ENCODE measurements around the gene NR2C2AP.
"Not testable (repeated sequence)": the region's sequence is repeated elsewhere in the genome, so short reads cannot be mapped to it uniquely, and the experiment has no call there.

Gene NR2C2AP, protein sequence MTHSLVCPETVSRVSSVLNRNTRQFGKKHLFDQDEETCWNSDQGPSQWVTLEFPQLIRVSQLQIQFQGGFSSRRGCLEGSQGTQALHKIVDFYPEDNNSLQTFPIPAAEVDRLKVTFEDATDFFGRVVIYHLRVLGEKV

GRCh38 chr19:19203012-19203856, at the start of gene NR2C2AP:
NR2C2AP (minus strand) TSS chr19:19203414; CDS start chr19:19203060, 354 bp downstream.
- in situ Hi-C loops (cut with MboI; ENCODE audit: low sequenced_read_pairs) = no loop called here

DNA sequence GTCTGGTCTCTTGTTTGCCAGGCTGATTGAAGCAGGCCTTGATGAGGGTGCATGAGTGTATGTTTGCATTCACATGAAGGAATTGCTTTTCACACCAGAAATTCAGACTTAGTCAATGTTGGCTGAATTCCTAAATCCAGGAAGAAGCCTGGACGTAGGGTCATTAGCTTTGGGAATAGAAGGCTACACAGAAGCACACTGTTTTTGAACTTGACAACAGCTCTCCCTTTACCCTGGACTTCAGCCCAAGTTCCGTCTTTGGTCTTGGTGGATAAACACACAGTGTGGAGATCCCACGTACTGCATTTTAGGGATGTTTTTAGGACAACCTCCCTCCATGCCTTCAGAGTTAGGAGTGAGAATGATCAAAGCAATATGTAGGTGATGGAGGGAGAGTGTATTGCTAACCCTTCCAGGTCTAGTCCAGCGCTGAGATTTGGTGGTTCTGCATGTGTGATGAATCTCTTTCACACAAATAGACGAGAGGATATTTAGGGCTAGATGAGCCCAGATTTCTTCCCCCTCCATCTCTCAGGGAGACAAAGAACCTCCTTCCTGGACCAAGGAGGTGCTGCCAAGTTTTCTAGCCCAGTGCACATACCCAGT, 47.1 kb upstream of the NR2C2AP start:
- in situ Hi-C loops (cut with MboI; ENCODE audit: low sequenced_read_pairs) = no loop called here

DNA sequence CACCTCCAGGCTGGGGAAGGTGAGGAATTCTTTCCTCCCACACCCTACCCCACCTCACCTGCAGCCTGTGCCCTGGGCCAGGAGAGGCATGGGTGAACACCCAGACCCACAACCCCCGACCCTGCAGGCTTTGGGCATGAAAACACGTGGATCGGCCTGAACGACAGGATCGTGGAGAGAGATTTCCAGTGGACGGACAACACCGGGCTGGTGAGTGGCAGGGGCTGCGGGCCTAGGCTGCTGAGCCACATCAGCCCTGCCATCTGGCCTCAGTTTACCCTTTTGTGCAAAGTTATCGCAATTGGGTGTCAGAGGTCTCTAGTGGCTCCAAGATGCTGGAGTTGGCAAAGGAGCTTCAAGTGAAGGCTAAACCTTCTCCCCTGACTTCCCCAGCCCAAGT, 37.3 kb upstream of the NR2C2AP start:
- in situ Hi-C loops (cut with MboI; ENCODE audit: low sequenced_read_pairs) = no loop called here

- in situ Hi-C loops (cut with MboI; ENCODE audit: low sequenced_read_pairs) = no loop called here
Measured at GRCh38 chr19:19239675-19240074, 36.5 kb upstream of the NR2C2AP start.

GRCh38 chr19:19238126-19238894, 35.1 kb upstream of the NR2C2AP start:
- in situ Hi-C loops (cut with MboI; ENCODE audit: low sequenced_read_pairs) = no loop called here

DNA sequence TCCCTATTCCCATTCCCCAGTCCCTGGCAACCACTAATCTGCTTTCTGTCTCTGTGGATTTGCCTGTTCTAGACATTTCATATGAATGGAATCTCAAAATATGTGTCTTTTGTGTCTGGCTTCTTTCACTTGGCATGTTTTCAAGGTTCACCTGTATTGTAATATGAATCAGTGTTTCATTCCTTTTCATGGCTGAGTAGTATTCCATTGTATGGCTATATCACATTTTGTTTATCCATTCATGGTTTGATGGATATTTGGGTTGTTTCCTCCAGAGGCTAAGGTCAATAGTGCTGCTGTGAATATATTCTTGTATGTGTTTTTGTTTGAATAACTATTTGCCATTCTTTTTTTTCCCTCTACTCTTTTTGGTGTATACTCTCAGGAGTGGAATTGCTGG, 33.0 kb upstream of the NR2C2AP start:
- in situ Hi-C loops (cut with MboI; ENCODE audit: low sequenced_read_pairs) = no loop called here

DNA sequence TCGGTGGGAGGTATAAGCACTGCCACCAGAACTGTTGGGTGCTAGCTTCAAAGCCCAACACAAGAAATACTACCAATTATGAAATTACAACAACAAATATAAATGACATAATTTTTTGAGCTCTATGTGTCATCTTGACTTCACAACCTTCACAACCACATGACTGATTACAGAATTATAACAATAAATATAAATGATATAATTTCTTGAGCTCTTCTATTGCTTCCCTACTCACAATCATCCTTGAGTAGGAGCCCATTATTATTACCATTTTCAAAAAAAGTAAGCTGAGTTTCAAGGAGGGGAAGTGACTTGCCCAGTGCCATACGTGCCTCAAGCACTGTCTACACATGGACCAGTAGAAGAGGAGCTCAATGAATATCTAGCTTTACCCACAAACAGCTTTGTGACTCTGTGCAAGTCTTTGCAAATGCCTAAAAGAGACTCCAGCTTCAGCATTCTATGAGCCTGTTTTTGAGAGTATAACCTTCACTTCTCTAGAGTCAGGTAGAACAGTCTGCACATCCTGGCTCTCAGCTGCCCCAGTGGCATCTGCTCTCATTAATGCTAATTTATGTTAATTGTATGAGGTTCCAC, 31.1 kb upstream of the NR2C2AP start:
- in situ Hi-C loops (cut with MboI; ENCODE audit: low sequenced_read_pairs) = no loop called here

DNA sequence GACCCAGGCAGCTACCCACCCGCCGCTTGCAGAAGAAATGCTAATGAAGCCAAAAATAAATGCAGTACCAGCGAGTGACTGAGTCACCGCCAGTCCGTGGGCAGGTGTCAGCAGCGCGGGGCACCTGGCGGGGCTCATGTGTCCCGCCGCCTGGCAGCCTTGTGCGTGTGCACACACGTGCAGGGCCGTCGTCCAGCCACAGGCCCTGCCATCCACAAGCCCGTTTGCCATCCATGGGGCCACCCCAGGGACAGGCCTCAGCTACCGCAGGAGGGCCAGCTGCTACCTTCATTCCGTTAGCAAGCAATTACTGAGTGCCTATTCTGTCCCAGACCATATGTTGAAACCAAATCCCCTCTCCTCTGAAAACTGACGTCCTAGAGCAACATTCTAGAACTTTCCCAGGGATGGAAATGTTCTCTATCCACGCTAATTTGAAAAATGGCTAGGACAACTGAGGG, 29.1 kb upstream of the NR2C2AP start:
- in situ Hi-C loops (cut with MboI; ENCODE audit: low sequenced_read_pairs) = no loop called here

DNA sequence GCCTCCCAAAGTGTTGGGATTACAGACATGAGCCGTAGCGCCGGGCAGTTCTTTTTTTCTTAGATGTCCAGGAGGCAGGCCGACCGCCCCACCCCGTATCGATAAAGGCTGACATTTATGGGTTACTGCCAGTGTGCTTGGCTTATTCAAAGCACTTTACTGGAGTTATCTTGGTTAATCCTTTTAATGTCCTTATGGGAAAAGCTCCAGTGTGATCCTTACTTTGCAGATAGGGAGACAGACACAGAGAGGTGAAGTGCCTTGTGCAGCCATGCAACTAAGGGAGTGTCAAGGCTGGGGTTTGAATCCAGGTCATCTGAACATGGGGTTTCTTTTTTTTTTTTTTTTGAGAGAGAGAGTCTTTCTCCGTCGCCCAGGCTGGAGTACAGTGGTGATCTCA, 27.8 kb upstream of the NR2C2AP start:
- in situ Hi-C loops (cut with MboI; ENCODE audit: low sequenced_read_pairs) = no loop called here

DNA sequence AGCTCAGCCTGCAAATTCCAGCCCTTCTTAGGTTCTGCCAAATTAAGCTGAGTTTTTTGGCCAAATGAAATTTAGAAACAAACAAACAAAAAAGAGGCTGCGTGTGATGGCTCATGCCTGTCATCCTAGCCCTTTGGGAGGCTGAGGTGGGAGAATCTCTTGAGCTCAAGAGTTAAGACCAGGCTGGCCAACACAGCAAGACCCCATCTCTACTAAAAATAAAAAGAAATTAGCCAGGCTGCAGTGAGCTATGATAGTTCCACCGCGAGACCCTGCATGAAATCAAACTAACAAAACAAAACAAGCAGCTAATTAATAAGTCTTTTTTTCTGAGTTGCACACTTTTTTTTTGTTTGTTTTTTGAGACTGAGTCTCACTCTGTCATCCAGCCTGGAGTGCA, 26.5 kb upstream of the NR2C2AP start:
- in situ Hi-C loops (cut with MboI; ENCODE audit: low sequenced_read_pairs) = no loop called here

GRCh38 chr19:19227217-19227616, 24.0 kb upstream of the NR2C2AP start:
- in situ Hi-C loops (cut with MboI; ENCODE audit: low sequenced_read_pairs) = no loop called here

GRCh38 chr19:19226663-19227062, 23.4 kb upstream of the NR2C2AP start:
- in situ Hi-C loops (cut with MboI; ENCODE audit: low sequenced_read_pairs) = no loop called here

DNA sequence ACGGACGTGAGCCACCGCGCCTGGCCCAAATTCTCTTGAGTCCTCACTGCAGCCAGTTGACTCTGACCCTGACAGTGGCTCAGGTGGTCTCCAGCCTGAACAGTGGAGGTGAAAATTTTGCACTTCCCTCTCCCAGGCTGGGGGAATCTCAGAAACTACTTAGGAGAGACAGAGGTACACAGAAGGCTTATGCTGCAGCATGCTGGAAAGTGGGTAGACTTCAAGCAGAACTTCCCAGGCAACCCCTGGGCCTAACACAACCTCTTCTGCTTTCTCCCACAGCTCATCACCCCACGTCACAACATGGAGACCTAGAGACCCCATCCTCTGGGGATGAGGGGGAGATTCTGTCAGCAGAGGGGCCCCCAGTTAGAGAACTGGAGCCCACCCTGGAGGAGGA, 23.0 kb upstream of the NR2C2AP start:
- in situ Hi-C loops (cut with MboI; ENCODE audit: low sequenced_read_pairs) = no loop called here

DNA sequence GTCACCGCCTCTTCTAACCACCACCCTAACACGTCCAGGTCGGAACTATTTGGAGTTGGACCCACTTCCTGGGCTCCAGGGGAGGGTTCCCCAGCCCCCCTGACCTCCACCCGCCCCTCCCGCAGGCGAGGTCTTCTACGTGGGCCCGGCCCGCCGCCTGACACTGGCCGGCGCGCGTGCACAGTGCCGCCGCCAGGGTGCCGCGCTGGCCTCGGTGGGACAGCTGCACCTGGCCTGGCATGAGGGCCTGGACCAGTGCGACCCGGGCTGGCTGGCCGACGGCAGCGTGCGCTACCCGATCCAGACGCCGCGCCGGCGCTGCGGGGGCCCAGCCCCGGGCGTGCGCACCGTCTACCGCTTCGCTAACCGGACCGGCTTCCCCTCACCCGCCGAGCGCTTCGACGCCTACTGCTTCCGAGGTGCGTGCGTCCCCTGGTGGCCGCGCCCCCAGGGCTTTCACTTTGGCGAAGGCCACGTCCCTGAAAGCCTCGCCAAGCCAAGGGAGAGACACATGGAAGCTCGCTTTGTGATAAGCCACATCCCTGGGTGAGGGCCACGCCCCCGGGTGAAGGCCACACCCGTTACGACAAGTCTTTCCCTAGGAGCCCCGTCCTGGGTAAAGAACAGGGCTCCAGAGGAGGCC, 21.8 kb upstream of the NR2C2AP start:
- in situ Hi-C loops (cut with MboI; ENCODE audit: low sequenced_read_pairs) = no loop called here

GRCh38 chr19:19224150-19224851, 21.1 kb upstream of the NR2C2AP start:
- in situ Hi-C loops (cut with MboI; ENCODE audit: low sequenced_read_pairs) = no loop called here

- in situ Hi-C loops (cut with MboI; ENCODE audit: low sequenced_read_pairs) = no loop called here
Measured at GRCh38 chr19:19223636-19224035, 20.4 kb upstream of the NR2C2AP start.

GRCh38 chr19:19223060-19223459, 19.8 kb upstream of the NR2C2AP start:
- in situ Hi-C loops (cut with MboI; ENCODE audit: low sequenced_read_pairs) = no loop called here

GRCh38 chr19:19221000-19221399, 17.8 kb upstream of the NR2C2AP start:
- in situ Hi-C loops (cut with MboI; ENCODE audit: low sequenced_read_pairs) = not testable (repeated sequence)

- in situ Hi-C loops (cut with MboI; ENCODE audit: low sequenced_read_pairs) = no loop called here
Measured at GRCh38 chr19:19218911-19219310, 15.7 kb upstream of the NR2C2AP start.

DNA sequence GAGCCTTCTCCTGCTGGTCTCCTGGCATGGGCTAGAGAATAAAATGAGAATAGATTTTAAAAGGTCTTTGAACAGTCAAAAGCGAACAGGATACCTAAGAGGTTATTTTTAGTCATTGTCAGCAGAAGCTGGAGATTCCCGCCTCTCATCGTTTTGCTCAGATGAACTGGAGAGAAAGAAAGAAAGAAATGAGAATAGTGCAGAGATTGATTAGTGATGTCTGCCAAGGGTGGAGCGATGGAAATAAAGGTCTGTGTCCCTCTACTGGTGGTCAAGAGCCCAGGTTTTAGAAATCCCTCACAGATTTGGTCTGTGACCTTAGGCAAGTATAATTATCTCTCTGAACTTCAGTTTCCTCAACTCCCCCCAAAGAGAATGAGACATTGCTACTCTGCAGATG, 13.9 kb upstream of the NR2C2AP start:
- in situ Hi-C loops (cut with MboI; ENCODE audit: low sequenced_read_pairs) = no loop called here
